ENCODE measurements around the gene ASTN1.
"Not testable (repeated sequence)": the region's sequence is repeated elsewhere in the genome, so short reads cannot be mapped to it uniquely, and the experiment has no call there.

The ASTN1 gene

GRCh38 chr1:177106614-177107365, 57.7 kb downstream of the ASTN1 start:
- DNase-seq (ENCODE audit: low read depth): no peak

GRCh38 chr1:177106196-177106595, 58.3 kb downstream of the ASTN1 start:
- no peak for DNase-seq (ENCODE audit: low read depth)

GRCh38 chr1:177103005-177103852, 61.3 kb downstream of the ASTN1 start:
- no peak for DNase-seq (ENCODE audit: low read depth)

- DNase-seq (ENCODE audit: low read depth): no peak
Measured at GRCh38 chr1:177092001-177092400, 72.5 kb downstream of the ASTN1 start.

- DNase-seq (ENCODE audit: low read depth): no peak
Measured at GRCh38 chr1:177091040-177091439, 73.5 kb downstream of the ASTN1 start.

GRCh38 chr1:177088966-177089365, 75.5 kb downstream of the ASTN1 start:
- DNase-seq (ENCODE audit: low read depth): no peak

GRCh38 chr1:177082855-177083693, 81.4 kb downstream of the ASTN1 start:
- DNase-seq (ENCODE audit: low read depth): peak; percentile 48

- DNase-seq (ENCODE audit: low read depth): no peak
Measured at GRCh38 chr1:177080564-177080963, 83.9 kb downstream of the ASTN1 start.

GRCh38 chr1:177077734-177078499, 86.6 kb downstream of the ASTN1 start:
- DNase-seq (ENCODE audit: low read depth): no peak

- DNase-seq (ENCODE audit: low read depth): no peak
Measured at GRCh38 chr1:177077006-177077405, 87.5 kb downstream of the ASTN1 start.

- DNase-seq (ENCODE audit: low read depth): not testable (repeated sequence)
Measured at GRCh38 chr1:177074811-177075210, 89.7 kb downstream of the ASTN1 start.

GRCh38 chr1:177069490-177069889, 95.0 kb downstream of the ASTN1 start:
- no peak for DNase-seq (ENCODE audit: low read depth)

GRCh38 chr1:177067752-177068410, 96.6 kb downstream of the ASTN1 start:
- DNase-seq (ENCODE audit: low read depth): no peak

- DNase-seq (ENCODE audit: low read depth): no peak
Measured at GRCh38 chr1:177065430-177065829, 99.1 kb downstream of the ASTN1 start.

GRCh38 chr1:177063648-177064047, 100.9 kb downstream of the ASTN1 start:
- DNase-seq (ENCODE audit: low read depth): no peak

GRCh38 chr1:177054542-177054941, 110.0 kb downstream of the ASTN1 start:
- DNase-seq (ENCODE audit: low read depth): no peak

- DNase-seq (ENCODE audit: low read depth): no peak
Measured at GRCh38 chr1:177053648-177054047, 110.9 kb downstream of the ASTN1 start.

- DNase-seq (ENCODE audit: low read depth): no peak
Measured at GRCh38 chr1:177048314-177049069, 116.0 kb downstream of the ASTN1 start.

- DNase-seq (ENCODE audit: low read depth): no peak
Measured at GRCh38 chr1:177045151-177045550, 119.4 kb downstream of the ASTN1 start.

- no peak for DNase-seq (ENCODE audit: low read depth)
Measured at GRCh38 chr1:177044390-177044789, 120.1 kb downstream of the ASTN1 start.

Measured in GM04503 (cell line).